Esophagus squamous epithelium (tissue), 4 donors: ENCODE results near the gene BUD13.

ENCODE experiments used
- POLR2A ChIP-seq, 4 donors: fragments of 450-650 bp; IDR thresholded peaks; one replicate each; pipeline ENCODE4 v1.6.1; 2017; ENCODE audit warnings: antibody characterized with exemption in 4 of 4, mild to moderate bottlenecking in 4 of 4, moderate library complexity in 3 of 4
- TF ChIP-seq, protein P1 (sequence below), 6 experiments: fragments of 450-650 bp in 4 of 6; fragments of 200-600 bp in 2 of 6; sonication (generic) in 2 of 6; IDR thresholded peaks; one replicate each; pipeline ENCODE4 v1.5.1; 2016 to 2019; ENCODE audit warnings: antibody characterized with exemption in 6 of 6, mild to moderate bottlenecking in 4 of 6, moderate library complexity in 4 of 6

DNA sequence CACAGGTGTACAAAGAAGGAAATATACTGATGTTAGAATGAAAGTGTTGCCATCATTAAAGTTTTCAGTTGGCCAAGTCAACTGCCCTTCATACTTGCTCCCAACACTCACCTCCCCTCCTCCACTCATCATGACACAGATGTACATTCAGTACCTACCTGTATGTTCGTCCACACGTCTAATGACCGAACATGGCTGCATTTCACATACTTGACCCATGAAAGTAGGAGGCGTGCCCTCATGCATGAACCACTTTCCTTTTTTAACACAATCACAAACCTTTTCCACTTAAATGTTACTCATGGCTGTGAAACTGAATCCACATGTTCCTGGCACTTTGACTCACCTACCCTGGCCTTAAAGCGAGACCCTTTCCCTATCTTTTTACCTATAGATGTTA, 3.2 kb upstream of the BUD13 start:
- TF ChIP-seq POLR2A (IDR thresholded peaks at IDR 0.05) = no peak
- TF ChIP-seq, protein P1, sequence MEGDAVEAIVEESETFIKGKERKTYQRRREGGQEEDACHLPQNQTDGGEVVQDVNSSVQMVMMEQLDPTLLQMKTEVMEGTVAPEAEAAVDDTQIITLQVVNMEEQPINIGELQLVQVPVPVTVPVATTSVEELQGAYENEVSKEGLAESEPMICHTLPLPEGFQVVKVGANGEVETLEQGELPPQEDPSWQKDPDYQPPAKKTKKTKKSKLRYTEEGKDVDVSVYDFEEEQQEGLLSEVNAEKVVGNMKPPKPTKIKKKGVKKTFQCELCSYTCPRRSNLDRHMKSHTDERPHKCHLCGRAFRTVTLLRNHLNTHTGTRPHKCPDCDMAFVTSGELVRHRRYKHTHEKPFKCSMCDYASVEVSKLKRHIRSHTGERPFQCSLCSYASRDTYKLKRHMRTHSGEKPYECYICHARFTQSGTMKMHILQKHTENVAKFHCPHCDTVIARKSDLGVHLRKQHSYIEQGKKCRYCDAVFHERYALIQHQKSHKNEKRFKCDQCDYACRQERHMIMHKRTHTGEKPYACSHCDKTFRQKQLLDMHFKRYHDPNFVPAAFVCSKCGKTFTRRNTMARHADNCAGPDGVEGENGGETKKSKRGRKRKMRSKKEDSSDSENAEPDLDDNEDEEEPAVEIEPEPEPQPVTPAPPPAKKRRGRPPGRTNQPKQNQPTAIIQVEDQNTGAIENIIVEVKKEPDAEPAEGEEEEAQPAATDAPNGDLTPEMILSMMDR (IDR thresholded peaks at IDR 0.05) = no peak
